ENCODE results near the gene LSR. TPM values are rescaled to one million over a fixed set of nuclear protein-coding genes. Genes with fewer than 3 reads are reported as not detected.
"Not testable (repeated sequence)": the region's sequence is repeated elsewhere in the genome, so short reads cannot be mapped to it uniquely, and the experiment has no call there.

Gene LSR
- total RNA-seq, 1 donor from 2014 or later = 0.99 TPM

- TF ChIP-seq, protein P1, sequence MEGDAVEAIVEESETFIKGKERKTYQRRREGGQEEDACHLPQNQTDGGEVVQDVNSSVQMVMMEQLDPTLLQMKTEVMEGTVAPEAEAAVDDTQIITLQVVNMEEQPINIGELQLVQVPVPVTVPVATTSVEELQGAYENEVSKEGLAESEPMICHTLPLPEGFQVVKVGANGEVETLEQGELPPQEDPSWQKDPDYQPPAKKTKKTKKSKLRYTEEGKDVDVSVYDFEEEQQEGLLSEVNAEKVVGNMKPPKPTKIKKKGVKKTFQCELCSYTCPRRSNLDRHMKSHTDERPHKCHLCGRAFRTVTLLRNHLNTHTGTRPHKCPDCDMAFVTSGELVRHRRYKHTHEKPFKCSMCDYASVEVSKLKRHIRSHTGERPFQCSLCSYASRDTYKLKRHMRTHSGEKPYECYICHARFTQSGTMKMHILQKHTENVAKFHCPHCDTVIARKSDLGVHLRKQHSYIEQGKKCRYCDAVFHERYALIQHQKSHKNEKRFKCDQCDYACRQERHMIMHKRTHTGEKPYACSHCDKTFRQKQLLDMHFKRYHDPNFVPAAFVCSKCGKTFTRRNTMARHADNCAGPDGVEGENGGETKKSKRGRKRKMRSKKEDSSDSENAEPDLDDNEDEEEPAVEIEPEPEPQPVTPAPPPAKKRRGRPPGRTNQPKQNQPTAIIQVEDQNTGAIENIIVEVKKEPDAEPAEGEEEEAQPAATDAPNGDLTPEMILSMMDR (IDR thresholded peaks at IDR 0.05) = no peak
- Mint-ChIP-seq H3K27me3 (ENCODE audit: low read depth) (peaks cover 16% of the 10 kb centered on the region), H3K36me3 (ENCODE audit: low read depth) (peaks cover 23% of the 10 kb centered on the region), H3K9me3 (ENCODE audit: low read depth) (no peaks in the 10 kb centered on the region), H3K4me1 (ENCODE audit: low read depth) (no peaks in the 10 kb centered on the region), H3K4me3 (ENCODE audit: unreplicated experiment) (no peak overlapping the region), H3K27ac (ENCODE audit: unreplicated experiment) (no peak overlapping the region)
- DNase-seq (ENCODE audit: low spot score) = no peak
Observed at GRCh38 chr19:35279374-35279773, 30.6 kb downstream of the LSR start.

DNA sequence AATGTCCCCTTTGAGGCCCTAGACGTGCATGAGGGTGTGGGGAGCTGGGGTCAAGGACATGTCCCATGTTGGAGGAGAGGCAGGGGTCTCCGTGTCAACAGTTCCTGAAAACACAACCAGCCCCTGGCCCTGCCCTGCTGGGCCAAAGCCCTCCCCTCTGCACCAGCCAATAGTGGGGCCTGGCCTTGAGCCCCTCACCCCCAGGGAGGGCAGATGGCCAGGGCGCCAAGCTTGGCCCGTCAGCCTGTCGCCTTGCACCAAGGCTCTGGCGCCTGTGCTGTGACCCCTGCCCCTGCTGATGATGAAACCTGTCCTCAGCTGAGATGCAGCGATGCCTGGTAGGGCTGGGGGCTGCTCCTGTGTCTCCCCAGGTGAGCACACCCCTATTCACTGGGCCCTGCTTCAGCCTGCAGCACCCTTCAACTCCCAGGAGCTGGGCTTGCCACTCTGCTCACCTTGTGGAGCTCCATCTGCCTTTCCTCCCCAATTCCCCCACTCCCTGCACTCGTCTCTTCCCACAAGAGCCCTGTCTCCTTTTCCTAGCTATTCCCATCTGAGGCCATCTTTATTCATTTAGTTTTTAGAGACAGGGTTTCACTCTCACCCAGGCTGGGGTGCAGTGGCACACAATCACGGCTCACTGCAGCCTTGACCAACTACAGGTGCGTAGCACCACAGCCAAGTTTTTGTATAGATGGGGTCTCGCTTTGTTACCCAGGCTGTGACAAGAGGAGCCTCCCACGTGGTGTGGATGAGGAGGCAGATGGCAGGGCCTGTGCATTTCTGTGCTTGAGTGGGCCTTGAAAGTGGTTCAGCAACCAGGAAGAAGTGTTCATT is 31.4 kb downstream of the LSR start:
- Mint-ChIP-seq H3K36me3 (ENCODE audit: low read depth) (peaks cover 21% of the 10 kb centered on the region), H3K9me3 (ENCODE audit: low read depth) (no peaks in the 10 kb centered on the region), H3K27me3 (ENCODE audit: low read depth) (peaks cover 17% of the 10 kb centered on the region), H3K4me1 (ENCODE audit: low read depth) (no peaks in the 10 kb centered on the region), H3K27ac (ENCODE audit: unreplicated experiment) (no peak overlapping the region), H3K4me3 (ENCODE audit: unreplicated experiment) (no peak overlapping the region)
- no peak for DNase-seq (ENCODE audit: low spot score)
- TF ChIP-seq, protein P1 (IDR thresholded peaks at IDR 0.05) = no peak

DNA sequence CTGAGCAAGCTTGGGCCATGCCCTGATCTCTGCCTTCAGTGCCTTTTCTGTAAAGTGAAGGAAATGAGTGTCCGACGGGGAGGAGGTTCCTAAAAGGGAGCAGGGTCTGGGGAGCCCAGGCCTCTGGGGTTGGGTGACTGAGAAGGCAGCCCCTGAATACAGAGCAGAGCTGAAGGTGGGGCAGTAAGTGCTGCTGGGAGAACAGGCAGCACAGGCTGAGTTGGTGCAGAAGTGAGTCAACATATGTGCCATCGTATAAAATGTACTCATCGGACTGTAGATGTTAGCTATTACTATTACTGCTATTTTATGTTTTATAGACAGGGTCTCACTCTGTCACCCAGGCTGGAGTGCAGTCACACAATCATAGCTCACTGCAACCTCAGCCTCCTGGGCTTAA is 32.5 kb downstream of the LSR start:
- Mint-ChIP-seq H3K27me3 (ENCODE audit: low read depth) (peaks cover 19% of the 10 kb centered on the region), H3K4me1 (ENCODE audit: low read depth) (no peaks in the 10 kb centered on the region), H3K9me3 (ENCODE audit: low read depth) (no peaks in the 10 kb centered on the region), H3K4me3 (ENCODE audit: unreplicated experiment) (no peak overlapping the region), H3K36me3 (ENCODE audit: low read depth) (peaks cover 15% of the 10 kb centered on the region), H3K27ac (ENCODE audit: unreplicated experiment) (no peak overlapping the region)
- TF ChIP-seq, protein P1 (IDR thresholded peaks at IDR 0.05) = no peak
- no peak for DNase-seq (ENCODE audit: low spot score)

DNA sequence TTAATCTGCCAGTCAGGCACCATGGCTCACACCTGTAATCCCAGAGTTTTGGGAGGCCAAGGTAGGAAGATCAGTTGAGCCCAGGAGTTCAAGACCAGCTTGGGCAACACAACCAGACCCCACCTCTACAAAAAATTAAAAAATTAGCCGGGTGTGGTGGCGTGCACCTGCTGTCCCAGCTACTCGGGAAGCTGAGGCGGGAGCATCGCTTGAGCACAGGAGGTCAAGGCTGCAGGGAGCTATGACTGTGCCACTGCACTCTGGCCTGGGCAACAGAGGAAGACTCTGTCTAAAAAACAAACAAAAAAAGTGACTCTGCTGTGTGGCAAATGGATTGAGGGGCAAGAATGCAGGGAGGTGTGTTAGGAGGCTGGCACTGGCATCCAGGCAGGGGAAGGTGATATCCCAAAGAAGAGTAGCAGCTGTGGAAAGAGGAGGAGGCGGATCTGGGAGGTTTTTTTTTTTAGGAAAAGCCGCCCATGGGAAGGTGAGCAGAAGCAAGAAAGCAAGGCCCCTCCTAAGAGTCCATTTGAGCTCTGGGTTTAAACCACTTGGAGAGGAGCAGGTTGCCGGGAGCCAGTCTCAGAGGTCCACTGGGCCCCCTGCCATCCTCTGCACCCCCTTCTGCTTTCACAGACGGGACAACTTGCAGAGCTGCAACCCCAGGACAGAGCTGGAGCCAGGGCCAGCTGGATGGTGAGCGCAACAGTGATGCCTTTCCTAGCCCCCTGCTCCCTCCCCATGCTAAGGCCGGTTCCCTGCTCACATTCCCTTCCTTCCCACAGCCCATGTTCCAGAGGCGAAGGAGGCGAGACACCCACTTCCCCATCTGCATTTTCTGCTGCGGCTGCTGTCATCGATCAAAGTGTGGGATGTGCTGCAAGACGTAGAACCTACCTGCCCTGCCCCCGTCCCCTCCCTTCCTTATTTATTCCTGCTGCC is 35.6 kb downstream of the LSR start:
- no peak for DNase-seq (ENCODE audit: low spot score)
- H3K27me3 Mint-ChIP-seq (ENCODE audit: low read depth) = peaks cover 19% of the 10 kb centered on the region
- H3K4me1 Mint-ChIP-seq (ENCODE audit: low read depth) = no peaks in the 10 kb centered on the region
- no peaks in the 10 kb centered on the region for H3K36me3 Mint-ChIP-seq (ENCODE audit: low read depth)
- no peak overlapping the region for H3K4me3 Mint-ChIP-seq (ENCODE audit: unreplicated experiment)
- TF ChIP-seq, protein P1 (IDR thresholded peaks at IDR 0.05) = no peak
- H3K27ac Mint-ChIP-seq (ENCODE audit: unreplicated experiment) = no peak overlapping the region
- no peaks in the 10 kb centered on the region for H3K9me3 Mint-ChIP-seq (ENCODE audit: low read depth)

DNA sequence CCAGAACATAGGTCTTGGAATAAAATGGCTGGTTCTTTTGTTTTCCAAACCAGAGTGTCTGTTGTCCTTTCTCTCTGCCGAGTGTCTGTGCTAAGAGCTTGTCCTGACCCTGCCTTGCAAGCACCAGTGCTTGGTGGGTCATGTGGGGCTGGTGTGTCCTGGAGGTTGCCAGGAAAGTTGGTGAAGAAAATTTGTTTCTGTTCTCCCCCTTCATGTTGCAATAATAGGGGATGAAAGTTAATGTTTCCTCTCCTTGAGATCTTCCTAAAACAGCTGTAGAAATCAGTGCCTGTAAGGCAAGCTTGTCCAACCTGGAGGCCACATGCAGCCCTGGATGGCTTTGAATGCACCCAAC is 36.3 kb downstream of the LSR start:
- Mint-ChIP-seq H3K36me3 (ENCODE audit: low read depth) (no peaks in the 10 kb centered on the region), H3K4me3 (ENCODE audit: unreplicated experiment) (no peak overlapping the region), H3K4me1 (ENCODE audit: low read depth) (no peaks in the 10 kb centered on the region), H3K9me3 (ENCODE audit: low read depth) (no peaks in the 10 kb centered on the region), H3K27ac (ENCODE audit: unreplicated experiment) (no peak overlapping the region), H3K27me3 (ENCODE audit: low read depth) (peaks cover 19% of the 10 kb centered on the region)
- no peak for DNase-seq (ENCODE audit: low spot score)
- TF ChIP-seq, protein P1 (IDR thresholded peaks at IDR 0.05) = no peak

GRCh38 chr19:35285465-35285864 is 36.7 kb downstream of the LSR start:
- not testable (repeated sequence) for H3K9me3 Mint-ChIP-seq (ENCODE audit: low read depth); H3K36me3 Mint-ChIP-seq (ENCODE audit: low read depth); H3K27ac Mint-ChIP-seq (ENCODE audit: unreplicated experiment); H3K4me1 Mint-ChIP-seq (ENCODE audit: low read depth); DNase-seq (ENCODE audit: low spot score); H3K4me3 Mint-ChIP-seq (ENCODE audit: unreplicated experiment)
- H3K27me3 Mint-ChIP-seq (ENCODE audit: low read depth) = peaks cover 23% of the 10 kb centered on the region

DNA sequence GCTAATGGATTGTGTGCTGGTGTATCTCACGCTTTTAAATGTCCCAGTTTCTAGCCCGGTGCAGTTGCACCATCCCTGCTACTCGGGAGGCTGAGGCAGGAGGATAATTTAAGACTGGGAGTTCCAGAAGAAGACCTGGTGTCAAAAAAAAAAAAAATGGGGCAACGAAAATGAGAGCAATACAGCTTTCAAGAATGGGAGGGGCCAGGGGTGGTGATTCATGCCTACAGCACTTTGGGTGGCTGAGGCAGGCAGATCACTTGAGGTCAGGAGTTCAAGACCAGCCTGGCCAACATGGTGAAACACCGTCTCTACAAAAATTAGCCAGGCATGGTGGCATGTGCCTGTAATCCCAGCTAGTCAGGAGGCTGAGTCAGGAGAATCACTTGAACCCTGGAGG is 37.3 kb downstream of the LSR start:
- not testable (repeated sequence) for H3K4me1 Mint-ChIP-seq (ENCODE audit: low read depth); H3K27ac Mint-ChIP-seq (ENCODE audit: unreplicated experiment); H3K36me3 Mint-ChIP-seq (ENCODE audit: low read depth); DNase-seq (ENCODE audit: low spot score); H3K9me3 Mint-ChIP-seq (ENCODE audit: low read depth); H3K4me3 Mint-ChIP-seq (ENCODE audit: unreplicated experiment)
- peaks cover 27% of the 10 kb centered on the region for H3K27me3 Mint-ChIP-seq (ENCODE audit: low read depth)
